Hematopoietic multipotent progenitor cell treated with erythropoietin and hydrocortisone succinate and interleukin-3 and kit ligand, for 8 days (in vitro differentiated cells): ENCODE measurements around the gene RPS6KA2.

Experiments used
- DNase-seq: peaks from one replicate; pipeline ENCODE4 v3.0.0-alpha.2; 2015

Gene RPS6KA2

GRCh38 chr6:166520905-166521834, 105.9 kb downstream of the RPS6KA2 start:
- no peak for DNase-seq

GRCh38 chr6:166516251-166516884, 110.7 kb downstream of the RPS6KA2 start:
- no peak for DNase-seq

GRCh38 chr6:166515072-166515810, 111.8 kb downstream of the RPS6KA2 start:
- DNase-seq = no peak

- no peak for DNase-seq
Observed at GRCh38 chr6:166514196-166514595, 112.9 kb downstream of the RPS6KA2 start.

- DNase-seq = no peak
Observed at GRCh38 chr6:166512567-166512966, 114.5 kb downstream of the RPS6KA2 start.

GRCh38 chr6:166511316-166511715, 115.7 kb downstream of the RPS6KA2 start:
- no peak for DNase-seq

- DNase-seq = no peak
Observed at GRCh38 chr6:166509193-166509592, 117.9 kb downstream of the RPS6KA2 start.

- no peak for DNase-seq
Observed at GRCh38 chr6:166508726-166509125, 118.3 kb downstream of the RPS6KA2 start.

- no peak for DNase-seq
Observed at GRCh38 chr6:166507809-166508564, 119.1 kb downstream of the RPS6KA2 start.

- no peak for DNase-seq
Observed at GRCh38 chr6:166507380-166507779, 119.7 kb downstream of the RPS6KA2 start.

- DNase-seq = no peak
Observed at GRCh38 chr6:166505133-166505905, 121.7 kb downstream of the RPS6KA2 start.

- no peak for DNase-seq
Observed at GRCh38 chr6:166504100-166504499, 123.0 kb downstream of the RPS6KA2 start.

GRCh38 chr6:166503167-166503744, 123.8 kb downstream of the RPS6KA2 start:
- DNase-seq = no peak

GRCh38 chr6:166502453-166502852, 124.6 kb downstream of the RPS6KA2 start:
- no peak for DNase-seq

GRCh38 chr6:166501246-166501645, 125.8 kb downstream of the RPS6KA2 start:
- DNase-seq = no peak

- no peak for DNase-seq
Observed at GRCh38 chr6:166500246-166500645, 126.8 kb downstream of the RPS6KA2 start.

GRCh38 chr6:166499350-166500163, 127.5 kb downstream of the RPS6KA2 start:
- no peak for DNase-seq

- no peak for DNase-seq
Observed at GRCh38 chr6:166498661-166499349, 128.2 kb downstream of the RPS6KA2 start.

GRCh38 chr6:166498228-166498627, 128.8 kb downstream of the RPS6KA2 start:
- no peak for DNase-seq
